ENCODE measurements around the gene HDDC3. TPM values are rescaled to one million over a fixed set of nuclear protein-coding genes. Genes with fewer than 3 reads are reported as not detected.

Gene HDDC3
- total and polyA plus RNA-seq, 2 donors (not counting 3 experiments of a cell fraction or from before 2014, with no cell fraction given): 16.0 to 20.2 TPM

- Histone ChIP-seq H3K9ac (replicated peaks; ENCODE audit: extremely low read depth, insufficient read depth, low read length) (no peak overlapping the region), H3K36me3 (ENCODE audit: control insufficient read depth in 2 of 2, extremely low read depth in 1 of 2, insufficient read depth in 2 of 2, low read length in 2 of 2) (peaks cover 6 to 45% of the 10 kb centered on the region in 2 experiments), H3K4me1 (ENCODE audit: control insufficient read depth, extremely low read depth, insufficient read depth, low read length) (peaks cover 24% of the 10 kb centered on the region), H3K9me3 (replicated peaks; ENCODE audit: control insufficient read depth, insufficient read depth, low read length) (no peaks in the 10 kb centered on the region), H3K4me3 (replicated peaks in 1 of 3; ENCODE audit: insufficient read depth in 1 of 3, low read depth in 1 of 3, low read length in 3 of 3) (no peak overlapping the region), H3K9me1 (replicated peaks; ENCODE audit: control insufficient read depth, extremely low read depth, insufficient read depth, low read length) (no peaks in the 10 kb centered on the region), H4K20me1 (replicated peaks; ENCODE audit: control insufficient read depth, extremely low read depth, insufficient read depth, low read length) (no peaks in the 10 kb centered on the region), H3K79me2 (ENCODE audit: control insufficient read depth, insufficient read depth, low read length) (peaks cover 15% of the 10 kb centered on the region), H3K4me2 (ENCODE audit: insufficient read depth, low read length) (no peak overlapping the region), H3K27me3 (ENCODE audit: control insufficient read depth in 2 of 2, insufficient read depth in 2 of 2, low read length in 2 of 2) (no peaks in the 10 kb centered on the region), H3K27ac (ENCODE audit: insufficient read depth, low read depth, low read length) (no peak overlapping the region), H2AFZ (ENCODE audit: low read depth, low read length) (no peak overlapping the region)
- ChIA-PET CTCF (no interaction called here), POLR2A (no interaction called here)
- intact Hi-C loops (cut with micrococcal nuclease): loop anchor here (10.0 kb wide), 1 partner anchor 347 kb away; no protein-coding TSS in a partner anchor
- FAIRE-seq (no peak), DNase-seq (ENCODE audit: low read depth, low spot score) (no peak)
- BruUV-seq (replicated peaks): no TSS peak
- dilution Hi-C loops (cut with MboI; ENCODE audit: extremely low pct_ligation_motif_present, low sequenced_read_pairs): no loop called here
- TF ChIP-seq CTCF (IDR thresholded peaks at IDR 0.05; ENCODE audit: extremely low read depth in 1 of 2, insufficient read depth in 1 of 2, low read depth in 1 of 2, low read length in 2 of 2): no peak
- TF ChIP-seq POLR2A (IDR thresholded peaks at IDR 0.05; ENCODE audit: low read depth, low read length): no peak
- no peak for TF ChIP-seq GATA2 (IDR thresholded peaks at IDR 0.05; ENCODE audit: insufficient read depth, insufficient read length, low read depth, low read length)
- TF ChIP-seq POLR2AphosphoS5 (IDR thresholded peaks at IDR 0.05; ENCODE audit: insufficient read depth, low read depth, low read length): no peak
Measured at GRCh38 chr15:90881978-90882721, 50.2 kb downstream of the HDDC3 start.
